Natural killer cell treated with Interleukin-12 subunit alpha and Interleukin-12 subunit beta and Interleukin-15 and Interleukin-18, amount 100 ng/mL, for 72 hours (primary cell): ENCODE measurements around the gene S100P. TPM values are rescaled to one million over a fixed set of nuclear protein-coding genes. Genes with fewer than 3 reads are reported as not detected.
"Not testable (repeated sequence)": the region's sequence is repeated elsewhere in the genome, so short reads cannot be mapped to it uniquely, and the experiment has no call there.

ENCODE experiments used
- ATAC-seq, 2 donors: fragments of 150-1000 bp; cut with Tn5 transposase in 1 of 2; sonication (Bioruptor Pico), chemical (Tn5 transposase) in 1 of 2; 2 replicates each; pipeline ENCODE4 v1.10.0; 2021
- DNase-seq: peaks from one replicate; pipeline ENCODE4 v3.0.0; 2022; ENCODE audit warnings: low spot score
- H3K27ac Mint-ChIP-seq, 2 donors: 1 replicate in 1 of 2; 2 replicates in 1 of 2; pipeline ENCODE4 v1.8.0; 2022; ENCODE audit warnings: mixed read lengths in 2 of 2, mild to moderate bottlenecking in 1 of 2, moderate library complexity in 1 of 2
- H3K27me3 Mint-ChIP-seq, 2 donors: 1 replicate in 1 of 2; 2 replicates in 1 of 2; pipeline ENCODE4 v1.8.0; 2022; ENCODE audit warnings: mixed read lengths in 2 of 2
- H3K36me3 Mint-ChIP-seq: one replicate; pipeline ENCODE4 v1.8.0; 2022; ENCODE audit warnings: mixed read lengths
- H3K4me1 Mint-ChIP-seq, 2 donors: 1 replicate in 1 of 2; 2 replicates in 1 of 2; pipeline ENCODE4 v1.8.0; 2022; ENCODE audit warnings: low read depth in 2 of 2, mixed read lengths in 2 of 2, mild to moderate bottlenecking in 1 of 2
- H3K4me3 Mint-ChIP-seq: one replicate; pipeline ENCODE4 v1.8.0; 2022; ENCODE audit warnings: mixed read lengths
- H3K9me3 Mint-ChIP-seq: 2 replicates; pipeline ENCODE4 v1.8.0; 2022; ENCODE audit warnings: mixed read lengths
- total RNA-seq, 2 donors: library from RNA; stranded (reverse); gene quantifications; one replicate each; pipeline ENCODE4 v1.2.3, GENCODE V29; 2022

S100P gene
- total RNA-seq, 2 donors from 2014 or later, result 4.5 to 5.1 TPM

GRCh38 chr4:6660430-6660829 lies 33.2 kb upstream of the S100P start:
- Mint-ChIP-seq H3K27ac (no peak overlapping the region), H3K4me1 (peaks cover 0 to 11% of the 10 kb centered on the region in 2 donors), H3K36me3 (no peaks in the 10 kb centered on the region), H3K9me3 (no peaks in the 10 kb centered on the region), H3K27me3 (peaks cover 17 to 20% of the 10 kb centered on the region in 2 donors), H3K4me3 (no peak overlapping the region)
- DNase-seq, result no peak
- ATAC-seq, result no peak

DNA sequence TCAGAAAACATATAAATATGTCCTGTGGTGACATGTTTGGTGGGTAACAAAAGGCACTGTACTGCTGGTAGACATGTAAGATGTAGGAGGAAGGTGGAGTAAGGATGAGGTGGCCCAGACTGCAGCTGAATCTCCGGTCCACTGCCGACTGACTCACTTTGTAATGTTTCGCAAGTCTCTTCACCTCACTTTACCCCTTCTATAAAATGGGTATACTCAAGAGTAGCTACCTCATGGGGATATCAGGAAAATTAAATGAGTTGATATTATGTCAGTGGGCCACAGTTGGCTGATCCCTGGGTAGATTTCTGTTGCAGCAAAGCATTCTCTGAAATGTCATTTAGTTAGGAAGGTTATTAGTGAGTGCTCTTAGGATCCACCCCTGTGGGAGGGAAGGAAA lies 31.1 kb upstream of the S100P start:
- H3K9me3 Mint-ChIP-seq, result no peaks in the 10 kb centered on the region
- ATAC-seq (no peak), DNase-seq (no peak)
- H3K4me1 Mint-ChIP-seq, result peaks cover 0 to 11% of the 10 kb centered on the region in 2 donors
- H3K4me3 Mint-ChIP-seq, result no peak overlapping the region
- H3K36me3 Mint-ChIP-seq, result no peaks in the 10 kb centered on the region
- no peak overlapping the region for H3K27ac Mint-ChIP-seq
- H3K27me3 Mint-ChIP-seq, result peaks cover 18 to 20% of the 10 kb centered on the region in 2 donors

DNA sequence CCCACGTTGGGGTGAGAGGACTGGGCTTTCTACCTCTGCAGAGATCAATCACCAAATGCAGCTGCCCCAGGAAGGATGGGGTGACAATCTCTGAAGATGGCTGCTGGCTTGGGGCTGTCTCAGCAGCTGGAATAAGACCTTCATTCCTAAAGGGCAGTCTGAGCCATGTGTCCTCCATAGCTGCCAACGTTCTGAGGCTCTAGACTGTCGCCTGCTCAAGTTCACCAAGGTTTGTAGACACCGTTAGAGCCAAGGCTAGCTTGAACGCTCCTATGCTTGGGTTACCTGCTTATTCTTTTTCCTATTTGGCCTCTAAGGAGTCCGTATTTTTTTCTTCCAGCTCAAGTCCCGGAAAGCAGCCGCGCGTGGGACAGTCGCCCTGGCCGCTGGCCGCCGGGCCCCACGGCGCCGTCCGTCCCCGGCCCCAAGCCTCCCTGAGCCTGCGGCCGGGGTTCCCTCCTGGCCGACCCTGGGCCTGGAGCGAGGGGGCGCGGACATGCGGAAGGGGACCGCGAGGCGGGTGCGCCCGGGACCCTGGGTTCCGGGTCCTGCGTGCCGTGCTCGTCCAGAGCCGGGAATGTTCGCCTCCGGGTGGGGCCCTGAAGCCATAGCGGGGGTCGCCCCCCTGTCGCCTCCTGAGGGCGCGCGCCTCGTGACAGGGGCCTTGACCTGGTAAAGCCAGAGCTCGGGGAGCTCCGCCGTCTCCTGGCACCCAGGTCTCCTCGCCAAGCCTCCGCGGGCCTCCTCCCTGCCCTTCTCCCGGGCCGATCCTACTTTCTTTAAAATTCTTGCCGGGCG lies 29.9 kb upstream of the S100P start:
- no peak overlapping the region for H3K27ac Mint-ChIP-seq
- peak; percentile 26 for DNase-seq
- peaks cover 20 to 23% of the 10 kb centered on the region in 2 donors for H3K27me3 Mint-ChIP-seq
- H3K4me3 Mint-ChIP-seq, result no peak overlapping the region
- H3K9me3 Mint-ChIP-seq, result no peaks in the 10 kb centered on the region
- ATAC-seq, result peak in 1 of 2 donors; percentile 36
- H3K4me1 Mint-ChIP-seq, result peaks cover 0 to 4% of the 10 kb centered on the region in 2 donors
- no peaks in the 10 kb centered on the region for H3K36me3 Mint-ChIP-seq

- Mint-ChIP-seq H3K36me3 (no peaks in the 10 kb centered on the region), H3K4me1 (no peaks in the 10 kb centered on the region), H3K9me3 (no peaks in the 10 kb centered on the region), H3K4me3 (no peak overlapping the region), H3K27ac (no peak overlapping the region), H3K27me3 (peaks cover 14 to 16% of the 10 kb centered on the region in 2 donors)
- DNase-seq (peak; percentile 13), ATAC-seq (no peak)
These were observed 28.4 kb upstream of the S100P start for GRCh38 chr4:6665320-6665654.

- no peaks in the 10 kb centered on the region for H3K9me3 Mint-ChIP-seq
- DNase-seq (no peak), ATAC-seq (no peak)
- H3K4me3 Mint-ChIP-seq, result no peak overlapping the region
- peaks cover 3% of the 10 kb centered on the region in 2 donors for H3K4me1 Mint-ChIP-seq
- peaks cover 0 to 6% of the 10 kb centered on the region in 2 donors for H3K27me3 Mint-ChIP-seq
- H3K27ac Mint-ChIP-seq, result no peak overlapping the region
- H3K36me3 Mint-ChIP-seq, result no peaks in the 10 kb centered on the region
These were observed 25.3 kb upstream of the S100P start for GRCh38 chr4:6668391-6668790.

GRCh38 chr4:6671648-6672047 lies 22.0 kb upstream of the S100P start:
- no peak overlapping the region for H3K4me3 Mint-ChIP-seq
- no peak for ATAC-seq
- DNase-seq, result no peak
- peaks cover 19% of the 10 kb centered on the region for H3K36me3 Mint-ChIP-seq
- H3K9me3 Mint-ChIP-seq, result no peaks in the 10 kb centered on the region
- peaks cover 0 to 6% of the 10 kb centered on the region in 2 donors for H3K27me3 Mint-ChIP-seq
- no peak overlapping the region for H3K27ac Mint-ChIP-seq
- H3K4me1 Mint-ChIP-seq, result peaks cover 29 to 33% of the 10 kb centered on the region in 2 donors

- Mint-ChIP-seq H3K9me3 (no peaks in the 10 kb centered on the region), H3K36me3 (peaks cover 22% of the 10 kb centered on the region), H3K4me1 (peaks cover 34 to 37% of the 10 kb centered on the region in 2 donors), H3K27me3 (peaks cover 0 to 6% of the 10 kb centered on the region in 2 donors), H3K4me3 (no peak overlapping the region), H3K27ac (no peak overlapping the region)
- DNase-seq (no peak), ATAC-seq (no peak)
These were observed 21.5 kb upstream of the S100P start for GRCh38 chr4:6672131-6672530.

GRCh38 chr4:6672541-6673190 lies 21.0 kb upstream of the S100P start:
- ATAC-seq, H3K27me3 Mint-ChIP-seq, H3K9me3 Mint-ChIP-seq, H3K27ac Mint-ChIP-seq, H3K4me3 Mint-ChIP-seq, DNase-seq: not testable (repeated sequence)
- H3K36me3 Mint-ChIP-seq, result peaks cover 22% of the 10 kb centered on the region
- H3K4me1 Mint-ChIP-seq, result peaks cover 38 to 40% of the 10 kb centered on the region in 2 donors

GRCh38 chr4:6673191-6673659 lies 20.5 kb upstream of the S100P start:
- not testable (repeated sequence) for H3K27me3 Mint-ChIP-seq, ATAC-seq, H3K9me3 Mint-ChIP-seq, DNase-seq
- Mint-ChIP-seq H3K36me3 (peaks cover 22% of the 10 kb centered on the region), H3K27ac (peak overlapping the region; percentile 95 to 98), H3K4me1 (peaks cover 40 to 41% of the 10 kb centered on the region in 2 donors), H3K4me3 (peak overlapping the region; percentile 94)

DNA sequence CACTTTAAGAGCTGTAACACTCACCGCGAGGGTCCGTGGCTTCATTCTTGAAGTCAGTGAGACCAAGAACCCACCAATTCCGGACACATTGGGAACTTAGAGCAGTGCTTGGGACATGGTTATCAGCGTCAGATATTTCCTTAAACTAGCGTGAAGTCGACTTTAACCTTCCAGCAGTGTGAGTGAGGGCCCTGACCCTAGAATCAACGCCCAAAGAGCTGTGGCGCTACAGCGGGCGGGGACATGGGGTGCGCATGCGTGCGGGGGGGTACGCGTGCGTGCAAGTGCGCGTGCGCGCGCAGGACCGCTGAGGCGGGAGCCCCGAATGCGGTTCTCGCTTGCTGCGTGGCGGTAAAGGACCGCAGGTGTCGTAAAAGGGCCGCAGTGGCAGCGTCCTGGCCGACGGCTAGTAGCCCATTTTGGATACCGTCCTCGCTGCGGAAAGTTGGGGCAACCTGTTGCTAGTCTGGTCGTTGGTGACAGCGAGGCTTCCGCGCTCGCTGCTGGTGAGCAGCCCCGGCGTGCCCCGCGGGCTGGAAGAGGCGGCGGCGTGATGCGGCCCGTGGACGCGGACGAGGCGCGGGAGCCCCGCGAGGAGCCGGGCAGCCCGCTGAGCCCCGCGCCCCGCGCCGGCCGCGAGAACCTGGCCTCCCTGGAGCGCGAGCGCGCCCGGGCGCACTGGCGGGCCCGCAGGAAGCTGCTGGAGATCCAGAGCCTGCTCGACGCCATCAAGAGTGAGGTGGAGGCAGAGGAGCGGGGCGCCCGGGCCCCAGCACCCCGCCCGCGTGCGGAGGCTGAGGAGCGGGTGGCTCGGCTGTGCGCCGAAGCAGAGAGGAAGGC lies 19.8 kb upstream of the S100P start:
- peaks cover 40 to 41% of the 10 kb centered on the region in 2 donors for H3K4me1 Mint-ChIP-seq
- peaks cover 22% of the 10 kb centered on the region for H3K36me3 Mint-ChIP-seq
- ATAC-seq (peak; percentile 90 to 91), DNase-seq (peak; percentile 95)
- no peaks in the 10 kb centered on the region for H3K27me3 Mint-ChIP-seq
- no peaks in the 10 kb centered on the region for H3K9me3 Mint-ChIP-seq
- peak overlapping the region; percentile 94 for H3K4me3 Mint-ChIP-seq
- H3K27ac Mint-ChIP-seq, result peak overlapping the region; percentile 95 to 98

DNA sequence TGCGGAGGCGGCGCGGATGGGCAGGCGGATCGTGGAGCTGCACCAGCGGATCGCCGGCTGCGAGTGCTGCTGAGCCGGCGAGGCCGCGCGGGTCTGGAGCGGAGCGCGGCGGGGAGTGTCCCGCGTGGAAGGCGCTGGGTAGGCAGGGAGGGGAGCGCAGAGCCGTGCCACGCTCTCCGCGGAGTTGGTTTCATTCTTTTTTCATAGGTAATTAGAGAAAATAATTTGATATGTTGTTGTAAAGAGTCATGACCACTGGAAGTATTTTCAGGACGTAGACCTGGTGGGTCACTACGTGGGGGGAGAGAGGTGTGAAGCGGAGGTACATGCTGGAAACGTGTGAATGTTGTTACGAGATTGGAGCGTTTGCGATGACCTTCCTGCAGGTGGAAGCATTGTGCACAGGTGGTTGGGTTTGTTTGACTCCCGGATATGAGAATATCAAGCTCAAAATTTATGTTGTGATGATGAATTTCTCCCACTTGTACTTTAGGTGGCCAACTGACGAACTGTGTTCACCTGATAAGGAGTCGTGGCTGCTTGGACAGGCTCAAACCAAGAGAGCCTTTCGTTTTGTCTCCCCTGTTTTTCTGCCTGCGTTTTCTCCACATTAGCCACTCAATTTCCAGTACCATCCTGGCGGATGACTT lies 19.1 kb upstream of the S100P start:
- ATAC-seq (peak; percentile 8 to 31), DNase-seq (no peak)
- peak overlapping the region; percentile 95 to 98 for H3K27ac Mint-ChIP-seq
- peaks cover 40 to 43% of the 10 kb centered on the region in 2 donors for H3K4me1 Mint-ChIP-seq
- H3K4me3 Mint-ChIP-seq, result peak overlapping the region; percentile 94
- no peaks in the 10 kb centered on the region for H3K9me3 Mint-ChIP-seq
- no peaks in the 10 kb centered on the region for H3K27me3 Mint-ChIP-seq
- peaks cover 22% of the 10 kb centered on the region for H3K36me3 Mint-ChIP-seq

- no peak for DNase-seq
- no peaks in the 10 kb centered on the region for H3K9me3 Mint-ChIP-seq
- ATAC-seq, result no peak
- peaks cover 22% of the 10 kb centered on the region for H3K36me3 Mint-ChIP-seq
- H3K4me3 Mint-ChIP-seq, result peak overlapping the region; percentile 94
- H3K4me1 Mint-ChIP-seq, result peaks cover 40 to 57% of the 10 kb centered on the region in 2 donors
- peak overlapping the region; percentile 95 to 98 for H3K27ac Mint-ChIP-seq
- no peaks in the 10 kb centered on the region for H3K27me3 Mint-ChIP-seq
These were observed 16.7 kb upstream of the S100P start for GRCh38 chr4:6676722-6677558.
